ENCODE measurements around the gene GTF2H3. TPM values are rescaled to one million over a fixed set of nuclear protein-coding genes. Genes with fewer than 3 reads are reported as not detected.

Gene GTF2H3
- total and polyA plus RNA-seq, 10 of the 15 experiments (the other 5 are each of a cell fraction or from before 2014, with no cell fraction given): 20.6 to 62.9 (median 34.7) TPM

- TF ChIP-seq, protein P1, sequence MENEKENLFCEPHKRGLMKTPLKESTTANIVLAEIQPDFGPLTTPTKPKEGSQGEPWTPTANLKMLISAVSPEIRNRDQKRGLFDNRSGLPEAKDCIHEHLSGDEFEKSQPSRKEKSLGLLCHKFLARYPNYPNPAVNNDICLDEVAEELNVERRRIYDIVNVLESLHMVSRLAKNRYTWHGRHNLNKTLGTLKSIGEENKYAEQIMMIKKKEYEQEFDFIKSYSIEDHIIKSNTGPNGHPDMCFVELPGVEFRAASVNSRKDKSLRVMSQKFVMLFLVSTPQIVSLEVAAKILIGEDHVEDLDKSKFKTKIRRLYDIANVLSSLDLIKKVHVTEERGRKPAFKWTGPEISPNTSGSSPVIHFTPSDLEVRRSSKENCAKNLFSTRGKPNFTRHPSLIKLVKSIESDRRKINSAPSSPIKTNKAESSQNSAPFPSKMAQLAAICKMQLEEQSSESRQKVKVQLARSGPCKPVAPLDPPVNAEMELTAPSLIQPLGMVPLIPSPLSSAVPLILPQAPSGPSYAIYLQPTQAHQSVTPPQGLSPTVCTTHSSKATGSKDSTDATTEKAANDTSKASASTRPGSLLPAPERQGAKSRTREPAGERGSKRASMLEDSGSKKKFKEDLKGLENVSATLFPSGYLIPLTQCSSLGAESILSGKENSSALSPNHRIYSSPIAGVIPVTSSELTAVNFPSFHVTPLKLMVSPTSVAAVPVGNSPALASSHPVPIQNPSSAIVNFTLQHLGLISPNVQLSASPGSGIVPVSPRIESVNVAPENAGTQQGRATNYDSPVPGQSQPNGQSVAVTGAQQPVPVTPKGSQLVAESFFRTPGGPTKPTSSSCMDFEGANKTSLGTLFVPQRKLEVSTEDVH (IDR thresholded peaks at IDR 0.05; ENCODE audit: low read depth, partially characterized antibody): no peak
- TF ChIP-seq ZBTB40 (IDR thresholded peaks at IDR 0.05; ENCODE audit: borderline replicate concordance): no peak
- TF ChIP-seq PBX3 (IDR thresholded peaks at IDR 0.05; ENCODE audit: insufficient replicate concordance, low read depth, low read length): no peak
- TF ChIP-seq GABPA (IDR thresholded peaks at IDR 0.05; ENCODE audit: low read depth): no peak
- TF ChIP-seq STAT1 (conservative IDR thresholded peaks at IDR 0.05): no peak
- no peak for TF ChIP-seq NFIC (IDR thresholded peaks at IDR 0.05; ENCODE audit: low read depth, low read length)
- TF ChIP-seq ELK1 (IDR thresholded peaks at IDR 0.05; ENCODE audit: low read depth, low read length): no peak
- TF ChIP-seq BCL11A (IDR thresholded peaks at IDR 0.05; ENCODE audit: low read depth, low read length): no peak
- TF ChIP-seq, protein P2, sequence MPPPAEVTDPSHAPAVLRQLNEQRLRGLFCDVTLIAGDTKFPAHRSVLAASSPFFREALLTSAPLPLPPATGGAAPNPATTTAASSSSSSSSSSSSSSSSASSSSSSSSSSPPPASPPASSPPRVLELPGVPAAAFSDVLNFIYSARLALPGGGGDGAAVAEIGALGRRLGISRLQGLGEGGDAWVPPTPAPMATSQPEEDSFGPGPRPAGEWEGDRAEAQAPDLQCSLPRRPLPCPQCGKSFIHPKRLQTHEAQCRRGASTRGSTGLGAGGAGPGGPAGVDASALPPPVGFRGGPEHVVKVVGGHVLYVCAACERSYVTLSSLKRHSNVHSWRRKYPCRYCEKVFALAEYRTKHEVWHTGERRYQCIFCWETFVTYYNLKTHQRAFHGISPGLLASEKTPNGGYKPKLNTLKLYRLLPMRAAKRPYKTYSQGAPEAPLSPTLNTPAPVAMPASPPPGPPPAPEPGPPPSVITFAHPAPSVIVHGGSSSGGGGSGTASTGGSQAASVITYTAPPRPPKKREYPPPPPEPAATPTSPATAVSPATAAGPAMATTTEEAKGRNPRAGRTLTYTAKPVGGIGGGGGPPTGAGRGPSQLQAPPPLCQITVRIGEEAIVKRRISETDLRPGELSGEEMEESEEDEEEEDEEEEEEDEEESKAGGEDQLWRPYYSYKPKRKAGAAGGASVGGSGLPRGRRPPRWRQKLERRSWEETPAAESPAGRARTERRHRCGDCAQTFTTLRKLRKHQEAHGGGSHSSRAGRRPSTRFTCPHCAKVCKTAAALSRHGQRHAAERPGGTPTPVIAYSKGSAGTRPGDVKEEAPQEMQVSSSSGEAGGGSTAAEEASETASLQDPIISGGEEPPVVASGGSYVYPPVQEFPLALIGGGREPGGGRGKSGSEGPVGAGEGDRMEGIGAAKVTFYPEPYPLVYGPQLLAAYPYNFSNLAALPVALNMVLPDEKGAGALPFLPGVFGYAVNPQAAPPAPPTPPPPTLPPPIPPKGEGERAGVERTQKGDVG (CRISPR knock-in tag; IDR thresholded peaks at IDR 0.05): no peak
- TF ChIP-seq STAT3 (IDR thresholded peaks at IDR 0.05; ENCODE audit: low read depth, low read length): no peak
- TF ChIP-seq SIN3A (IDR thresholded peaks at IDR 0.05; ENCODE audit: low read depth, low read length): no peak
Measured at GRCh38 chr12:123599310-123599709, 34.3 kb upstream of the GTF2H3 start (continued).
